ENCODE measurements around the gene GJB3.
"Not testable (repeated sequence)": the region's sequence is repeated elsewhere in the genome, so short reads cannot be mapped to it uniquely, and the experiment has no call there.

The GJB3 gene

GRCh38 chr1:34786521-34787325 is 5.7 kb downstream of the GJB3 start:
- peak; percentile 49 to 51 for DNase-seq

- peak; percentile 12 to 28 for DNase-seq
These were observed 6.7 kb downstream of the GJB3 start for GRCh38 chr1:34787461-34788420.

- DNase-seq: no peak
These were observed 10.0 kb downstream of the GJB3 start for GRCh38 chr1:34790985-34791384.

GRCh38 chr1:34792424-34792823 is 11.4 kb downstream of the GJB3 start:
- DNase-seq: no peak

- no peak for DNase-seq
These were observed 12.1 kb downstream of the GJB3 start, which contains the start of gene GJA4 for GRCh38 chr1:34792868-34793727. Gene GJA4, plus strand, starts transcription at chr1:34792999. Its CDS starts 1,215 bp downstream, at chr1:34794214.

GRCh38 chr1:34794001-34794789 is 13.2 kb downstream of the GJB3 start:
- DNase-seq: no peak

GRCh38 chr1:34794790-34795180 is 13.8 kb downstream of the GJB3 start:
- no peak for DNase-seq

GRCh38 chr1:34795916-34796315 is 14.9 kb downstream of the GJB3 start:
- DNase-seq: no peak

- no peak for DNase-seq
These were observed 16.0 kb downstream of the GJB3 start for GRCh38 chr1:34796990-34797389.

- no peak for DNase-seq
These were observed 19.2 kb downstream of the GJB3 start for GRCh38 chr1:34800214-34800613.

- no peak for DNase-seq
These were observed 22.8 kb downstream of the GJB3 start for GRCh38 chr1:34803770-34804169.

- no peak for DNase-seq
These were observed 25.4 kb downstream of the GJB3 start for GRCh38 chr1:34806396-34806795.

GRCh38 chr1:34808051-34808810 is 27.2 kb downstream of the GJB3 start:
- no peak for DNase-seq

GRCh38 chr1:34810781-34811180 is 29.8 kb downstream of the GJB3 start:
- not testable (repeated sequence) for DNase-seq

- DNase-seq: no peak
These were observed 35.3 kb downstream of the GJB3 start for GRCh38 chr1:34816332-34816731.

- no peak for DNase-seq
These were observed 35.8 kb downstream of the GJB3 start for GRCh38 chr1:34816778-34817177.

GRCh38 chr1:34818862-34819261 is 37.8 kb downstream of the GJB3 start:
- DNase-seq: not testable (repeated sequence)

GRCh38 chr1:34822202-34822601 is 41.2 kb downstream of the GJB3 start:
- DNase-seq: no peak

GRCh38 chr1:34824817-34825454 is 43.9 kb downstream of the GJB3 start:
- no peak for DNase-seq

- no peak for DNase-seq
These were observed 44.6 kb downstream of the GJB3 start for GRCh38 chr1:34825455-34826091.
